ENCODE measurements around the gene ZIC4.

GRCh38 chr3:147388700-147389580 lies 17.4 kb downstream of the ZIC4 start:
- TF ChIP-seq CTCF (conservative IDR thresholded peaks at IDR 0.05; ENCODE audit: low read depth, low read length), result no peak
- TF ChIP-seq CEBPB (IDR thresholded peaks at IDR 0.05; ENCODE audit: low read depth, low read length), result no peak
- TF ChIP-seq RAD21 (IDR thresholded peaks at IDR 0.05; ENCODE audit: low read length), result no peak
- TF ChIP-seq POLR2A (IDR thresholded peaks at IDR 0.05; ENCODE audit: low read depth, low read length), result no peak
- no peak for TF ChIP-seq MXI1 (IDR thresholded peaks at IDR 0.05; ENCODE audit: borderline replicate concordance, low read depth, low read length)
- no peak for TF ChIP-seq BHLHE40 (IDR thresholded peaks at IDR 0.05; ENCODE audit: low read depth, low read length)
- no peak for TF ChIP-seq MAZ (IDR thresholded peaks at IDR 0.05; ENCODE audit: borderline replicate concordance, low read depth, low read length)
- no peak for TF ChIP-seq ELK1 (IDR thresholded peaks at IDR 0.05; ENCODE audit: borderline replicate concordance, low read depth, low read length)
- TF ChIP-seq USF2 (IDR thresholded peaks at IDR 0.05; ENCODE audit: low read depth, low read length), result no peak
- TF ChIP-seq MAFK (IDR thresholded peaks at IDR 0.05; ENCODE audit: low read depth, low read length), result no peak
